Hematopoietic multipotent progenitor cell treated with erythropoietin and hydrocortisone succinate and interleukin-3 and kit ligand, for 6 days (in vitro differentiated cells): ENCODE results near the gene DNAH17.
A peak's percentile ranks its signal among the peaks of the same experiment; 100 is the strongest.

ENCODE experiments used
- DNase-seq: peaks from one replicate; pipeline ENCODE4 v3.0.0-alpha.2; 2015

Gene DNAH17

DNA sequence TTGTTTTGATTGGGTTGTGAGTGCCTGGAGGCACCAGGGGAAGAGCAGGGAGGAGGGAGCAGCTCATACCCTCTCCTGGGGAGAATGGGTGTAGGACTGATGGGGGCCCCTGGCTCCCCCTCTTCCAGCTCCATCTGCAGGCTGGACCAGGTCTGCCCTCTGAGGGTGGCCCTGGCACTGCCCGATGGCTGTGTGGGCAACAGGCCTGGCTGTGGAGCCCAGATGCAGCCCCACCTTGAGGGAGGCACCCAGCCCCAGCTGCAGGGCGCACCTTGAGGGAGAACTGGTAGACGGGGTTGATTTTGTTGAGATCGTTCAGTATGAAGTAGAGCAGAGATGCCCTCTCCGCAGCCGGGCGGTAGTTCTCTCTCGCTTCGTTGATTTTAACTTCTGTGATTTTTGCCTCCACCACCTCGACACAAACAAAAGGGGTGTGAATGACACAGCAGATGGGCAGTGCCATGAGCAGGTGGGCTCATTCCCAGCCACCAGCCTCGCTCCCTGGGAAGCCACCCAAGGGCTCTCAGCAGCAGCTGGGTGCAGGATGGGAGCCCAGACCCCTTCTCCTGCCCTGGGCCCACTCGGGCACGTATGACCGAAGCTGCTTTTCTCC lies 127.1 kb downstream of the DNAH17 start:
- DNase-seq, result no peak

GRCh38 chr17:78448356-78448993 lies 128.7 kb downstream of the DNAH17 start:
- peak; percentile 32 for DNase-seq

- no peak for DNase-seq
Observed at GRCh38 chr17:78446833-78447232, 130.4 kb downstream of the DNAH17 start.

DNA sequence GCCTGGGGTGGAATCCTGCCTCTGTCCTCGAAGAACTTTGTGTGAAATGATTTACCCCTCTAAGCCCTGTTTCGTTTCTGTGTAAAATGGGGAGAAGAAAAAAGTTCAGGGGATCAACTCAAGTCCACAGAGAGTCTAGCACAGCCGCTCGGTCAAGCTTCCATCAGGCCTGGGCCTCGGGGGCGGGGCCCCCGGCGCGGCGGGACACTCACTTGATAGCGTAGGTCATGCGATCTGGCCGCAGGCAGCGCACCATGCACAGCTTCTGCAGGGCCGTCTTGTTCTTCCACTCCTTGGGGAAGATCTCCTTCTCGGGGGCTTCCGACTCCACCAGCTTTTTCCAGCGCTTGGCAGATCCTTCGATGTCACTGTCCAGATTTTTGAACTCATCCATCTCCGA lies 132.8 kb downstream of the DNAH17 start:
- DNase-seq, result no peak

DNA sequence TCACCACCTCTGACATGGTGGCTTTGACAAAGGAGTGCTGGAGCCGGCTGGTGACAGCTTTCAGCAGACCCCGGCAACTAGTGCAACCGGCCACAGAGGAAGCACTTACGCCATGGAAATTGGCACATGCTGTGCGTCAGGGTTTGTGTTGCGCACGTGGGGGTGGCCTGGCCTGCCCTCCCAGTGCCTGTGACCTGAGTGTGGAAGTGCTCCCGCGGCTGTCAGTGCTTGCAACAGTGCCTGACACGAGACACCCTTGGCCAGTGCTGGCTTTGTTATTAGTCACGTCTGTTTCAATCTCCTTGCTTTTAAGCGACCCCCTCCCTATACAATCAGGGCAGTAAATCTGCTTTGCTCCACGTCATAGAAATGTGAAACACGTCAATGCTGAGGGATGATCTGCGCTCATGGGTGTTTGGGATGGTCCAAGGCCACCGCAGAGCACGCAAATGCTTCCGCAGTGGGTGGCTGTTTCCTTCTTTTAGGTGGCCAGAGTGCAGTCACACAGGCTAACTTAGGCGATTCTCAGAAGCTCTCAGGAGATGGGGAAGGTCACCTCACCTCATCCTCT lies 134.5 kb downstream of the DNAH17 start:
- DNase-seq, result peak; percentile 70

DNA sequence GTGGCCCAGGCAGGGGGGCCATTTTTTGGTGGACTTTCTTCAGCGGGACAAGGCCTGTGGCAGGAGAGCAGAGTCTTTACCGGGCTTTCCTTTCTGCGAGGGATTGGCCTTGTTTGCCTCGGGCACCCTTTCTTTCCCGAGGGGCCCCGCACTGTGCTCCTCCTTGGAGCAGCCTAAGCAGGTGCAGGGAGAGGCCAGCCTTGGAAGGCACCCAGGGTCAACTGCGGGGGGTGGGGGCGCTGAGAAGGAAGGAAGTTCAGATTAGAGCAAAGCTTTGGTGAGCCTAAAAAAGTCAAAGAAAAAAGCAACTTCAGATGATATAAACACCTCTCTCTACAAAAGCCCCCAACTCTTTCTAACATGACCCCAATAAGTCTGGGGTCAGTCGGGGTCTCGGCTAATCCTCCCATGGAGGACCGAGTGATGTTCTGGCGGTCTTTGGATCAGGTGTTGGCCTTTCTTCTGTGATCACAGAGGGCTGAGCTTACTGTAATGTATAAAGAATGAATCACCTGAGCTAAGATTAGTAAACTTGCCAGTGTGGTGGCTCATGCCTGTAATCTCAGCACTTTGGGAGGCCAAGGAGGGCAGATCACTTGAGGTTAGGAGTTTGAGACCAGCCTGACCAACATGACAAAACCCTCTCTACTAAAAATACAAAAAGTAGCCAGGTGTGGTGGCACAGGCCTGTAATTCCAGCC lies 135.8 kb downstream of the DNAH17 start:
- no peak for DNase-seq

DNA sequence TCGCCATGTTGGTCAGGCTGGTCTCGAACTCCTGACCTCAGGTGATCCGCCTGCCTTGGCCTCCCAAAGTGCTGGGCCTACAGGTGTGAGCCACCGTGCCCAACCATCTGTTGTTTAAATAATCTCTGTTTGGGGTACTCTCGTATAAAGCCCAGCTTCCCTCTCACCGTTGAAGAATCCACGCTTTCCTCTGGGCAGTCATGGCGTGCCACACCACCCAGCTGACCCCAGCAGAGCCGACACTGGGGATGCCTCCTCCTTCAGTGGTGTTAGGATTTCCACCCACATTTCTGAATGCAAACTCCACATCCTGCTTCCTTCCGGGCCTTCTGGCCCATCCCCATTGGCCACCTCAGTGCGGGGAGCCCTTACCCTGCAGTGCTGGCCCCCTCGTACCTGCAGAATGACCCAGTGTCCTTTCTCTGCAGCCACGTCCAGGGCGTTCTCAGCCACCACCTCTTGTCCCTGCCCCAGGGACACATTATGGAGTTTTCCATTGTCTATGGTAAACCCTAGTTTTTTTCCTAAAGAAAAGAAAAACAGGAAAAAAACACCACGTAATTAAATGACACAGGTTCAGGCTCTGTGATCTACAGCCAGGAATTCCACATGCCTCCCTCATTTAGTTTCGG lies 138.4 kb downstream of the DNAH17 start:
- no peak for DNase-seq

DNA sequence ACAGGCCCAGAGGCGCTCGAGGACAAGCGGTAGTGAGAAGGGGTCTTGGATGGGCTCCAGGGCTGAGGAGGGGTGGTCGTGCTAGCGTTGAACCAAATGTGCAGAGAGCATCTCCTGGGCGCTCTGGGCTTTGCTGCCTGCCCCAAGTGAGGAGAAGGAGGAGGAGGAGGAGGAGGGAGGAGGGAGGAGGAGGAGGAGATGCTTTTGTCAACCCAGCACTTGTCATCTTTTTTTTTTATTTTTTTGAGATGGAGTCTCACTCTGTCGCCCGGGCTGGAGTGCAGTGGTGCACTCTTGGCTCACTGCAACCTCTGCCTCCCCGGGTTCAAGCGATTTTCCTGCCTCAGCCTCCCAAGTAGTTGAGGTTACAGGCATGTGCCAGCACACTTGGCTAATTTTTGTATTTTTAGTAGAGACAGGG lies 138.9 kb downstream of the DNAH17 start:
- DNase-seq, result no peak

DNA sequence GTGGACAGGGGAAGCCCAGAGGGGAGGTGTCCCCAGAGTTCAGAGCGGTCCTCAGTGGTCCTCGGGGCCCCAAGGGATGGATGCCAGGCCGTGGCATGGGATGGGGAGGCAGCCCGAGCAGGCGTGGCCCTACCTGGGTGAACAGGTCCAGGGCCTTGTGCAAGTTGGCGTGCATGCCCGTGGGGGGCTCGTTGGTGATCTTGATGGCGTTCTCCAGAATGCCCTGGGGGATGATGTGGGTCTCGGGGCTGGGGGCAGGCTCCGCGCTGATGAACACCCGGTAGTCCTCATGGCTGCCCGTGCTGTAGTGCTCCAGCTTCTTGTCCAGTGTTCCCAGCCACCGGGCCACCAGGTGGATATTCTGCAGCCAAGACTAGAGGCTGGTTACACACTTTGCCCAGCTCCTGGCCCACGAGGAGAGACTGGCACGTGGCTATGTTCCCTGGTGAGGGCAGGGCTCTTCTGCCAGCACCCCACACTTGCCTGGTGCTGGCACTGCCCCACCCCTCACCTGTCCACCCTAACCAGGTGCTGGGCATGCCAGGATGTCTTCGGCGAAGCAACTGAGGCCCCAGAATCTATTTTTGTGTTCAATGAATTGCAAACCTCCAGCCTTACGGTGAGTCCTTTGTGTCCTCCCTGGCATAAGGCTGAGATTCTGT lies 139.6 kb downstream of the DNAH17 start:
- no peak for DNase-seq

GRCh38 chr17:78435330-78436005 lies 141.7 kb downstream of the DNAH17 start:
- no peak for DNase-seq

DNA sequence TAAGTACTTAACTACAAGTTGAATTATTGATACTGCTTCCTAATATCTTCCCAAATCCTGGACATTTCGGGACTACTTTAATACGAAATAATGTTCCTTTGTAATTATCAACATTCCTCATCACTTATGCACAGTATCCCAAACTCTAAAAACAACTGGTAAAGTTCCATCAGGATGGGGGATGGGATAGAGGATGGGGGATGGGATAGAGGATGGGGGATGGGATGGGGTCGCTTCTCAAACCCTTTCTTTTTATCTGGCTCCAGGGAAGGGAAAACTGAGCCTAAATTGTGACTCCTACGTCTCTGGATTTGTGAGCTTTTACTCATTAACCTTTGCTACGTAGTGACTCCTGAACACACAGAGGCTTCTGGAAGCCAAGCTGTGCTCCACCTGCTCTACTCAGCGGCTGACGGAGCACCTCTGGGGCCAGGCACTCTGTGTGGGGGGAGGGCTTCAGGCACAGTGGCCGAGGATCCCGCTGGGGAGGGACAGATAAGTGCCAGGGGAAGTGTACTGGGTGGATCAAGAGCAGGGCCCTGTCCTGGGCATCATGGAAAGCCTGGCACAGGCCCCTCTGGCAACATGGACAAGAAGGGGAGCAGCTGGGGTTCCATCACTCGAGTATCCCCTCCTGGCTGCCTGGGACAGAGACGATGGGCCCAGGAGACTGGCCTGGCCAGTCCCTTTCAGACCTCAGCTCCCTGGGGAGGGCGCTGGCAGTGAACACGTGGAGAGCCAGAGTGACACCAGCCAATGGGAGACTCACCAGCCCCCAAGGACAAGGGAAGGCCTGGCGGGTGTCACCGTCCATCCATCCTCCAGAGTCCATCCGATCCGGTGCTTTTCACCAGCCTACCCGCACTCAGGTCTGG lies 142.5 kb downstream of the DNAH17 start:
- no peak for DNase-seq

DNA sequence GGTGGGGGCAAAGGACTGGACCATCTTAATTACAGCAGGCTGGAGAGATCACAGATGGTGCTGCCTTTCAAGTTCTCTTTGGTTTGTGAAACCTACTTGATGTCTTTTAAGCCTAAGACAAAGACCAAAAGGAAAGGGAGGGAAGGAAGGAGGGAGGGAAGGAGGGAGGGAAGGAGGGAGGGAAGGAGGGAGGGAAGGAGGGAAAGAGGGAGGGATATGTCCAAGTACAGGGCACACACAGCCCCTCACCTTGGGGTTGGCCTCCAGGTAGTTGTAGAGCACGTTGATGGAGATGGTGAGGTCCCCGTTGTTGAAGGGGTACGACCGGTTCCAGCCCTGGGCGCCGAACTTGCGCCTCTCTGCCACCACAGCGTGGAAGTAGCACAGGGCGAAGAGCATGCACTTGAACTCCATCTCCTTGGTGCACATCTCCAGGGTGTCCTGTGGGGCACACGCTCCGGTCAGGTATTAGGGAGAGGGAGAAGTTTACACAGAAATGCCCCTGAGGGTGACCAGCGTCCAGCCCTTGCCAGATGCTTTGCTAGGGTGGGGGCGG lies 143.3 kb downstream of the DNAH17 start:
- no peak for DNase-seq

DNA sequence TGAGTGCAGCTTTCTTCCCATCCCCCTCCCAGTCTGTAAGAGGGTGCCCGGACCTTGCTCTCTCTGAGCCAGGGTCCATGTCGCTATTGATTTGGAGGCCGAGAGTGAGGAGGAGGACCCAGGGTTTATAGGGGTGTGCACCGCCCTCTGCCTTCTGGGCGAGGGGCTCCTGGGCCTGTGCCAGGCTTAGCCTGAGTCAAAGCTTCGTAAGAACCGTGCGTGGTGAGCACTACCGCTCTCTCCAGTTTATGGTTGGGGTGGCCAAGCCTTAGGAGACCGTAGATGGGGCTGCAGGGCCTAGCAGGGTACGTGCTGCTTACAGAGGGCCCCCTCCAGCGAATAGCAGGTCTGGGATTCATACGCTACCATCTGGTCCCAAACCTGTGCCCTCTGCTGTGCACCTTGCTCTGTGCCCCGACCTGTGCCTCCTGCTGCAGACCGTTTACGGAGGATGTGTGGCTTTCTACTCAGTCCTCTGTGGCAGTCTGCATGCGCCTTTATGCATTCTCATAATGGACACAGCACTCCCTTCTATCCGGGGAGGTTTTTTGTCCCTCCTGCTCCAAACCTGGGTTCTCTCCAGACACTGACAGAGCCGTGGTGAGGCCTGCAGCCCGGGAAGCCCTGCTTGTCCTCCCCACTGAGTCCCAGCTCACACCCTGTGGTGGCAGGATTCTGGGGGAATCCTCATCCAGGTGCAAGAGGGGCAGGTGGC lies 144.0 kb downstream of the DNAH17 start:
- DNase-seq, result no peak

GRCh38 chr17:78432226-78433012 lies 144.8 kb downstream of the DNAH17 start:
- no peak for DNase-seq

- no peak for DNase-seq
Observed at GRCh38 chr17:78431692-78431958, 145.6 kb downstream of the DNAH17 start.

GRCh38 chr17:78430892-78431691 lies 146.1 kb downstream of the DNAH17 start:
- no peak for DNase-seq

- no peak for DNase-seq
Observed at GRCh38 chr17:78429618-78429995, 147.6 kb downstream of the DNAH17 start.

DNA sequence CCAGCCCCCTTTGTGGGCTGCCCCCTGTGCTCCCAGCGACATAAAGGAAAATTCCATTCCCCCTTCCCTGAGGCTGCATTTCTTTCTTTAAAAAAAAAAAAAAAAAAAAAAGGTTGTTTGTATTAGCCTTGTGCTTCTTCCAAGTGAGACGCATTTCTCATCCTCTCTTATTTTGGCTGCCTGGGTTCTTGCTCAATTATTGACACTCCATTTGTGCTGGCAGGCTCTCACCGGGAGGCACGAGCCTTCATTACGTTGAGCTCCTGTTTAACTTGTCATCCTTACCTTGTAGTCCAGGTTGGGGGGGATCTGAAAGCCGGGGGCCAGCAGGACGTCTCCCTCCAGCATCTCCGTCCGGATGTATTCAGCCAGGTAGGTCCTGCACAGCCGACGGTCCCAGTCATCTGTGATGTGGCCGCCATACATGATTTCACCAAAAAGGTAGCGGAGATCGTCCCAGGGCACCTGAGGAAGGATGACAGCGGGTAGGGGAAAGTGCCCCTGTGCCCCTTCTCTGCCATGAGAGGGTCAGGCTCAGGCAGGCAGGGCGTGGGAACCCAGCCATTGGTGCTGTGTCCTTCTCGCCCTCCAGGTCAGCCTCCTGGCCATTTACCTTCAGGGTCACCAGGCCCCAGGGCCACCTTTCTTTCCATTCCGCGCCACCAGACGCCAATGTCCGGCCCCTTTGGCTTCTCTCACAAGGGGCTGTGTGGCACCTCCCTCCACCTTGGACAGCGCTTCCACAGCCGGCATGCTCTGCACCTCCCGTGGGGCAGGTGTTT lies 148.2 kb downstream of the DNAH17 start:
- no peak for DNase-seq
